ENCODE results near the gene DCXR. TPM values are rescaled to one million over a fixed set of nuclear protein-coding genes. Genes with fewer than 3 reads are reported as not detected.

Gene DCXR
- total RNA-seq, 2 donors from 2014 or later = 95.7 to 136 TPM

- Mint-ChIP-seq H3K27me3 (no peaks in the 10 kb centered on the region), H3K36me3 (no peaks in the 10 kb centered on the region), H3K4me3 (peak overlapping the region; percentile 51), H3K4me1 (ENCODE audit: low read depth in 2 of 2) (peaks cover 0 to 9% of the 10 kb centered on the region in 2 donors), H3K27ac (no peak overlapping the region), H3K9me3 (no peaks in the 10 kb centered on the region)
- ATAC-seq (no peak), DNase-seq (ENCODE audit: low spot score) (no peak)
These were observed 26.2 kb upstream of the DCXR start for GRCh38 chr17:82063424-82064415.

DNA sequence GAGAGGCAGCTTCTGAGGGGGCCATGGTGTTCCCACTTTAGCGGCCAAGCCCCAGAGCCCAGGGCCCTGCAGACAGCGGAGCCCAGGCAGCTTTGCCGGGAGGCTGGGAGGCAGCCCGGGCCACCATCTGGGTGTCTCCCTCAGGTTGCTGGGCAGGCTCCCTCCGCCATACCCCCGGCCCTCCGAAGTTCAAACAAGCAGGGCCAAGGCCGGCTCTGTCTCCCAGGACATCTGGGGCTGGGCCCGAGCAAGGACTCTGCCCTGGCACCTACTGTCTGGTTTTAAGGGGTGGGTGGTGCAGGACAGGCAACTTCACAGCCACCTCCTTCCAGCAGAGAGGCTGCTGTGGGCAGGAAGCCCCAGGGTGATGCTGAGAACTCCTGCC, 25.5 kb upstream of the DCXR start:
- Mint-ChIP-seq H3K27me3 (no peaks in the 10 kb centered on the region), H3K4me1 (ENCODE audit: low read depth in 2 of 2) (peaks cover 0 to 9% of the 10 kb centered on the region in 2 donors), H3K27ac (no peak overlapping the region), H3K36me3 (no peaks in the 10 kb centered on the region), H3K9me3 (no peaks in the 10 kb centered on the region), H3K4me3 (no peak overlapping the region)
- DNase-seq (ENCODE audit: low spot score) (no peak), ATAC-seq (no peak)

DNA sequence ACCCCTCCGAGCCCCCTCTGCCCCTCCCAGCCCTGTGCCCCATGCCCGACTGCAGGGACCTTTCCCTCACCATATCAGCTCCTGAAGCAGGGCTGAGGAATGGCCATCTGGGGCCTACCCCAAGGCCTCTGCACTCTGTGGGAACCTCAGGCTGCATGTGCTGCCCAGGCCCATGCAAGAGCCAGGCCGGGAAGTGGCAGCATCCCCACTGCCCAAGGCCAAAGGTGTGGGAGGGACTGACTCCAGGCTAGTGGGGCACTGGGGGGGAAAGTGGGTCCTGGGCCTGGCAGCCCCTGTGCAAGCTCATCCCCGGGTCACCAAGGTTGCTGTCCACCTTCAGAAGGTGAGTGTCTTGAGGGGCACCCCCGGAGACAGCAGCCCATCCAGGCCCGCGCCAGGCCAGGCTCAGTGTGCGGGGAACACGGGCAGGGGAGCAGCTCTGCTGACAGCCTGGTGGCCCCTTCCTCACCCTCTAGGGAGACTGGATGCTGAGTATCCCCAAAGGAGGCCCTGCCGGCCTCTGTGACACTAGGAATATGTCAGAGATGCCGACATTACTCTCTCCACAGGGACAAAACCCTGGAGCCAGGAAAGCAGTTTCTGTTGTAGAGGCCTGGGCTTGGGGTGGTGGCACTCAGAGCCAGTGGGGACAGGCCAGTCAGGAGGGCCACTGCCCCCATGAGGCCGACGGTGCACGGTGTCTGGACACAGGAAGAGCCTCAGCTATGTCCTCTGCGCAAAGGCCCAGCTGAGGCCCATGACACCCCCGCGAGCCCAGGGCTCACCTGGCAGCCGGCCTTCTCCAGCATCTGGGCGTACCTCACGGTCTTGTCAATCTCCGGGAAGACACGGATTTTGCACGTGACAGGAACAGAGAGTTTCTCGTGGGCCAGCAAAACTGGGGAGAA, 24.8 kb upstream of the DCXR start:
- Mint-ChIP-seq H3K27ac (no peak overlapping the region), H3K4me3 (no peak overlapping the region), H3K36me3 (no peaks in the 10 kb centered on the region), H3K27me3 (no peaks in the 10 kb centered on the region), H3K9me3 (no peaks in the 10 kb centered on the region), H3K4me1 (ENCODE audit: low read depth in 2 of 2) (peaks cover 0 to 9% of the 10 kb centered on the region in 2 donors)
- DNase-seq (ENCODE audit: low spot score) (no peak), ATAC-seq (no peak)

GRCh38 chr17:82061047-82061925, 23.8 kb upstream of the DCXR start:
- ATAC-seq (no peak), DNase-seq (ENCODE audit: low spot score) (no peak)
- peaks cover 0 to 6% of the 10 kb centered on the region in 2 donors for H3K4me1 Mint-ChIP-seq (ENCODE audit: low read depth in 2 of 2)
- H3K36me3 Mint-ChIP-seq = no peaks in the 10 kb centered on the region
- no peaks in the 10 kb centered on the region for H3K27me3 Mint-ChIP-seq
- no peaks in the 10 kb centered on the region for H3K9me3 Mint-ChIP-seq
- H3K27ac Mint-ChIP-seq = no peak overlapping the region
- no peak overlapping the region for H3K4me3 Mint-ChIP-seq

DNA sequence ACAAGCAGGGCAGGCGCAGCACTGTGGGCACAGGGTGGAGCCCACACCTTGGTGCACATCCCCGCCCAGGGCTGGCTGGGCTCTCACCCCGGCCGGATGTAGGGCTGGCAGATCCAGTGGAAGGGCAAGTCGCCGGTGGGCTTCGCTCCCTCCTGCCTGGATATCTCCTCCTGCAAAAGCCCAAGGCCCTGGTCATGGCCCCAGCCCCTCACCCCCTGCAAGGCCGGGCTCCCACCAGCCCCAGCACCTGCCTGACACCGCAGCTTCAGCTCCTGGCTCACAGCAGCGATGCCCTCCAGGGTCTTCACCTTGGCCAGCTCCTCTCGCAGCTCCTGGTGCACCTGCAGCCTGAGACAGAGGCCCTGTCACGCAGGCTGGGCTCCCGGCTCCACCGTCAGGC, 23.1 kb upstream of the DCXR start:
- H3K4me1 Mint-ChIP-seq (ENCODE audit: low read depth in 2 of 2) = peaks cover 0 to 3% of the 10 kb centered on the region in 2 donors

GRCh38 chr17:82060001-82060380, 22.5 kb upstream of the DCXR start:
- peaks cover 0 to 3% of the 10 kb centered on the region in 2 donors for H3K4me1 Mint-ChIP-seq (ENCODE audit: low read depth in 2 of 2)
- DNase-seq (ENCODE audit: low spot score) (no peak), ATAC-seq (no peak)
- H3K27me3 Mint-ChIP-seq = no peaks in the 10 kb centered on the region
- no peak overlapping the region for H3K4me3 Mint-ChIP-seq
- H3K27ac Mint-ChIP-seq = no peak overlapping the region
- no peaks in the 10 kb centered on the region for H3K36me3 Mint-ChIP-seq
- H3K9me3 Mint-ChIP-seq = no peaks in the 10 kb centered on the region

More for the DNA sequence above, 23.1 kb upstream of the DCXR start:
- no peak for DNase-seq (ENCODE audit: low spot score)
- no peaks in the 10 kb centered on the region for H3K9me3 Mint-ChIP-seq
- H3K36me3 Mint-ChIP-seq = no peaks in the 10 kb centered on the region
- ATAC-seq = no peak
- H3K4me3 Mint-ChIP-seq = no peak overlapping the region
- no peak overlapping the region for H3K27ac Mint-ChIP-seq
- no peaks in the 10 kb centered on the region for H3K27me3 Mint-ChIP-seq

- DNase-seq (ENCODE audit: low spot score) (no peak), ATAC-seq (no peak)
- Mint-ChIP-seq H3K4me1 (ENCODE audit: low read depth in 2 of 2) (peaks cover 0 to 3% of the 10 kb centered on the region in 2 donors), H3K27me3 (no peaks in the 10 kb centered on the region), H3K27ac (no peak overlapping the region), H3K36me3 (no peaks in the 10 kb centered on the region), H3K9me3 (no peaks in the 10 kb centered on the region), H3K4me3 (no peak overlapping the region)
These were observed 21.9 kb upstream of the DCXR start for GRCh38 chr17:82059272-82060000.

DNA sequence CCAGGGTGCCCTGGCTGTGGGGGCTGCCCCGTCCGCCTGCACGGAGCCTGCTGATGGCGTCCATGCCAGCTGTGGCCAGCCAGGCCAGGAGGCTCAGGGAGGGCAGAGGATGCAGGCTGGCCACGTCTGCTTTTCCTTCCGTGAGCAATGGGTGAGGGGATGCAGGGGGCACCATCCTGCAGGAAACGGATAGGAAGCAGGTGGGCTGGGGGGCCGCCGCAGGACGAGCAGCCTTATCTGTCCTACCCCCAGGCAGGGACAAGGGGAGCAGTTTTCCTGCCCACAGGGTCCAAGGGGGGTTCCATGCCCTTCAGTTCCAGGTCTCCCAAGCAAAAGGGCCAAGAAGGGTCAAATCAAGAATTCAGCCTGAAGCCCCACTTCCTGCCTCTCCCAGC, 21.4 kb upstream of the DCXR start:
- Mint-ChIP-seq H3K27me3 (no peaks in the 10 kb centered on the region), H3K36me3 (no peaks in the 10 kb centered on the region), H3K9me3 (no peaks in the 10 kb centered on the region), H3K27ac (no peak overlapping the region), H3K4me3 (no peak overlapping the region), H3K4me1 (ENCODE audit: low read depth in 2 of 2) (peaks cover 0 to 3% of the 10 kb centered on the region in 2 donors)
- no peak for DNase-seq (ENCODE audit: low spot score)
- no peak for ATAC-seq

DNA sequence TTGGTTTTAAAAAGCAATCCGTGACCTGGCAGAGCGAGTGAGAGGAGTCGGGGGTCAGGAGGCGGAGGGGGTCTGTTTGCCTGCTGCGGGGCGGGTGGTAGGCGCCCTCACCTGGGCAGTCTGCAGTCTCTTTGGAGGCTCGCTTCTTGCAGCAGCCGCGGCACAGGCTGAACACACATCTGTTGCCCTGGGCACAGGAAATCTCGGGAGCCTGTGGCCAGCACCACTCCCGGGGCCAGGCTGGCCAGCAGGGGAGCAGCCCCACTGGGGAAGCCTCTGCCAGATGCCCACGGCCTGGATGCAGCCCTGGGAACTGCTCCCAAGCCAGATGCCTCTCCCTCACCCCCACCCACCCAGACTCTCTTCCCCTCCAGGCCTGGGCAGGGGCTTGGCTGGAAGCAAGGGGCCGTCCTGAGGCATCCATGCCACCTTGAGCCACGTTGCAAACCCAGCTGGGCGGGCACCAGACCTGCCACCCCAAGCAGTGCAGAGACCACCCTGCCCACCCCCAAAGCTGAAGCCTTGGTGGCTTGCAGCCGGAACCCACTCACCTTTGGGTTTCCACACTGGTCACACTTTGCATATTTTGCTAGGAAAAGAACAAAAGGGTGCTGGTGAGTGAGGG, 20.8 kb upstream of the DCXR start:
- no peaks in the 10 kb centered on the region for H3K36me3 Mint-ChIP-seq
- H3K4me1 Mint-ChIP-seq (ENCODE audit: low read depth in 2 of 2) = peaks cover 0 to 3% of the 10 kb centered on the region in 2 donors
- H3K9me3 Mint-ChIP-seq = no peaks in the 10 kb centered on the region
- DNase-seq (ENCODE audit: low spot score) (no peak), ATAC-seq (no peak)
- H3K27ac Mint-ChIP-seq = no peak overlapping the region
- H3K4me3 Mint-ChIP-seq = no peak overlapping the region
- no peaks in the 10 kb centered on the region for H3K27me3 Mint-ChIP-seq

- Mint-ChIP-seq H3K4me3 (no peak overlapping the region), H3K4me1 (ENCODE audit: low read depth in 2 of 2) (peaks cover 0 to 3% of the 10 kb centered on the region in 2 donors), H3K36me3 (no peaks in the 10 kb centered on the region), H3K9me3 (no peaks in the 10 kb centered on the region), H3K27ac (no peak overlapping the region), H3K27me3 (no peaks in the 10 kb centered on the region)
- no peak for DNase-seq (ENCODE audit: low spot score)
- ATAC-seq = no peak
These were observed 19.5 kb upstream of the DCXR start for GRCh38 chr17:82056729-82057621.

- ATAC-seq (no peak), DNase-seq (ENCODE audit: low spot score) (no peak)
- peaks cover 0 to 3% of the 10 kb centered on the region in 2 donors for H3K4me1 Mint-ChIP-seq (ENCODE audit: low read depth in 2 of 2)
- no peak overlapping the region for H3K27ac Mint-ChIP-seq
- no peaks in the 10 kb centered on the region for H3K36me3 Mint-ChIP-seq
- H3K27me3 Mint-ChIP-seq = no peaks in the 10 kb centered on the region
- H3K4me3 Mint-ChIP-seq = no peak overlapping the region
- no peaks in the 10 kb centered on the region for H3K9me3 Mint-ChIP-seq
These were observed 18.6 kb upstream of the DCXR start for GRCh38 chr17:82055965-82056728.
